A549 (cell line): ENCODE results near the gene KCNH6. TPM values are rescaled to one million over a fixed set of nuclear protein-coding genes. Genes with fewer than 3 reads are reported as not detected.

Experiments
- ATAC-seq, 2 experiments: fragments of 200-7000 bp in 1 of 2; fragments of >200 bp in 1 of 2; cut with Nextera tagmentation in 1 of 2; cut with Tn5 transposase in 1 of 2; 3 replicates each; pipeline versions ENCODE4 v1.8.0 to v1.9.1; 2018 to 2020; ENCODE audit warnings: mild to moderate bottlenecking in 1 of 2, moderate library complexity in 1 of 2
- CTCF ChIA-PET: fragments of 300-600 bp; sonication (Branson Sonifier 250); formaldehyde crosslinking; extraction: SDS; loops from one replicate; lab custom pipeline; 2021; ENCODE audit warnings: antibody characterized with exemption, inconsistent platforms; lab: Yijun Ruan, JAX
- POLR2A ChIA-PET: fragments of 350-600 bp; formaldehyde crosslinking; extraction: SDS; loops from one replicate; lab custom pipeline; 2021; ENCODE audit warnings: antibody characterized with exemption, inconsistent platforms; lab: Yijun Ruan, JAX
- DNase-seq, 2 experiments: peaks; one replicate each; pipeline versions ENCODE4 v3.0.0 to v3.0.0-alpha.2; 2011 to 2016; ENCODE audit warnings: low read depth in 1 of 2, low spot score in 1 of 2
- FAIRE-seq: peaks from 2 replicates; lab custom pipeline; 2011; peaks lifted over from hg19 to GRCh38; lab: Jason Lieb, UNC
- H3K27ac ChIP-seq, 2 experiments: fragments of >200 bp; sonication (Bioruptor Twin); formaldehyde crosslinking; 3 replicates each; pipeline ENCODE4 v1.5.1; 2016 to 2017
- H3K4me1 ChIP-seq: fragments of >200 bp; sonication (Bioruptor Twin); formaldehyde crosslinking; 3 replicates; pipeline ENCODE4 v1.6.1; 2016
- H3K4me2 ChIP-seq: fragments of >200 bp; sonication (Bioruptor Twin); formaldehyde crosslinking; 3 replicates; pipeline ENCODE4 v1.6.1; 2016
- H3K4me3 ChIP-seq: fragments of >200 bp; sonication (Bioruptor Twin); formaldehyde crosslinking; 3 replicates; pipeline ENCODE4 v1.5.1; 2016
- H3K9me3 ChIP-seq: fragments of >200 bp; sonication (Bioruptor Twin); formaldehyde crosslinking; 3 replicates; pipeline ENCODE4 v1.6.1; 2016
- BHLHE40 ChIP-seq: IDR thresholded peaks from 2 replicates; pipeline ENCODE4 v1.6.1; 2012; ENCODE audit warnings: low read depth, low read length, inconsistent platforms
- CBX8 ChIP-seq: fragments of 200-600 bp; sonication (generic); IDR thresholded peaks from 2 replicates; pipeline ENCODE4 v1.6.1; 2016
- CEBPB ChIP-seq, 2 experiments: fragments of >200 bp in 1 of 2; sonication (Bioruptor Twin) in 1 of 2; formaldehyde crosslinking in 1 of 2; IDR thresholded peaks; 2 replicates each; pipeline ENCODE4 v1.6.1; 2012 to 2016
- CHD2 ChIP-seq: fragments of 150-350 bp; IDR thresholded peaks from 2 replicates; pipeline ENCODE4 v1.6.1; 2014; ENCODE audit warnings: low read length; ENCODE audit not compliant: partially characterized antibody
- CHD4 ChIP-seq: fragments of 200-600 bp; sonication (generic); IDR thresholded peaks from 2 replicates; pipeline ENCODE4 v1.6.1; 2016; ENCODE audit warnings: antibody characterized with exemption, mild to moderate bottlenecking, borderline replicate concordance
- CTCF ChIP-seq: fragments of >200 bp; sonication (Bioruptor Twin); formaldehyde crosslinking; IDR thresholded peaks from 3 replicates; pipeline ENCODE4 v1.5.1; 2016
- E2F6 ChIP-seq: IDR thresholded peaks from 2 replicates; pipeline ENCODE4 v1.6.1; 2012; ENCODE audit warnings: low read depth, borderline replicate concordance
- ESRRA ChIP-seq: fragments of 150-350 bp; IDR thresholded peaks from 2 replicates; pipeline ENCODE4 v1.6.1; 2014; ENCODE audit warnings: mild to moderate bottlenecking, low read length, borderline replicate concordance
- HOXB13 ChIP-seq: fragments of 250-450 bp; sonication (Bioruptor Pico); IDR thresholded peaks from 2 replicates; pipeline ENCODE4 v1.5.0; 2020; ENCODE audit warnings: low read depth, mild to moderate bottlenecking, moderate library complexity
- JUNB ChIP-seq: fragments of >200 bp; sonication (Bioruptor Twin); formaldehyde crosslinking; IDR thresholded peaks from 2 replicates; pipeline ENCODE4 v1.6.1; 2016
- MAX ChIP-seq: IDR thresholded peaks from 2 replicates; pipeline ENCODE4 v1.6.1; 2012
- MYC ChIP-seq: IDR thresholded peaks from 2 replicates; pipeline ENCODE4 v1.6.1; 2012; ENCODE audit warnings: mild to moderate bottlenecking, inconsistent platforms, low read length, improper control_type of control experiment, borderline replicate concordance
- NPAS2 ChIP-seq: fragments of 250-450 bp; sonication (Bioruptor Pico); IDR thresholded peaks from 2 replicates; pipeline ENCODE4 v1.8.0; 2022; ENCODE audit warnings: mild to moderate bottlenecking, moderate library complexity, borderline replicate concordance
- NR3C1 ChIP-seq: fragments of >200 bp; sonication (Bioruptor Twin); formaldehyde crosslinking; IDR thresholded peaks from 3 replicates; pipeline ENCODE4 v1.6.1; 2017
- POLR2A ChIP-seq: IDR thresholded peaks from 2 replicates; pipeline ENCODE4 v1.6.1; 2012; ENCODE audit warnings: mild to moderate bottlenecking, low read length
- RARB ChIP-seq: fragments of 250-450 bp; sonication (Bioruptor Pico); IDR thresholded peaks from 2 replicates; pipeline ENCODE4 v1.8.0; 2021; ENCODE audit warnings: mild to moderate bottlenecking, moderate library complexity
- RCOR1 ChIP-seq: fragments of 150-350 bp; IDR thresholded peaks from 2 replicates; pipeline ENCODE4 v1.6.1; 2014; ENCODE audit warnings: antibody characterized with exemption, low read length, low read depth
- REST ChIP-seq: fragments of 200-600 bp; sonication (generic); IDR thresholded peaks from 2 replicates; pipeline ENCODE4 v1.6.1; 2016; ENCODE audit warnings: antibody characterized with exemption, mild to moderate bottlenecking, moderate library complexity
- RFX5 ChIP-seq: fragments of 450-650 bp; IDR thresholded peaks from 2 replicates; pipeline ENCODE4 v1.7.1; 2014; ENCODE audit warnings: antibody characterized with exemption, mild to moderate bottlenecking, moderate library complexity
- RNF2 ChIP-seq: fragments of 200-600 bp; sonication (generic); IDR thresholded peaks from 2 replicates; pipeline ENCODE4 v1.6.1; 2016; ENCODE audit warnings: low read depth, mild to moderate bottlenecking, antibody characterized with exemption, moderate library complexity, borderline replicate concordance
- SMC3 ChIP-seq: fragments of >200 bp; sonication (Bioruptor Twin); formaldehyde crosslinking; IDR thresholded peaks from 3 replicates; pipeline ENCODE4 v1.6.1; 2018; ENCODE audit warnings: inconsistent platforms
- TP53 ChIP-seq: fragments of 250-450 bp; sonication (Bioruptor Pico); IDR thresholded peaks from 2 replicates; pipeline ENCODE4 v1.5.0; 2021; ENCODE audit warnings: mild to moderate bottlenecking, moderate library complexity
- USF2 ChIP-seq: fragments of 450-650 bp; IDR thresholded peaks from 2 replicates; pipeline ENCODE4 v1.6.1; 2014; ENCODE audit warnings: antibody characterized with exemption
- ZFP36 ChIP-seq: fragments of 450-650 bp; IDR thresholded peaks from 2 replicates; pipeline ENCODE4 v1.6.1; 2014; ENCODE audit warnings: borderline replicate concordance; ENCODE audit not compliant: partially characterized antibody
- WGBS: methylation state at CpG from one replicate; pipeline ENCODE4 v1.1.6; 2017; ENCODE audit errors: missing lambda C conversion rate; 5-methylcytosine and 5-hydroxymethylcytosine counted together
- polyA plus RNA-seq, 4 experiments: library from polyadenylated mRNA; depleted of rRNA in 3 of 4; stranded (reverse); fragments of >200 nt; fragmentation: RNase III in 1 of 4; extraction: RNeasy Plus Mini Kit Qiagen cat#74134 plus additional on column Dnase treatment in 1 of 4; gene quantifications; 2 replicates in 3 of 4; 3 replicates in 1 of 4; pipeline ENCODE4 v1.2.3, GENCODE V29; 2011 to 2017

Gene KCNH6
- polyA plus RNA-seq, 2 of the 4 experiments (the other 2 are of a cell fraction), result not detected

GRCh38 chr17:63514477-63514876, 8.7 kb upstream of the KCNH6 start (continued):
- TF ChIP-seq USF2 (no peak), CHD2 (no peak), RARB (no peak)

- POLR2A ChIA-PET, result no interaction called here
- CTCF ChIA-PET, result interaction anchor here (0.8 to 3.0 kb wide), 10 partner anchors 9 to 98 kb away, joined by 3 to 14 read pairs (median 4); partner anchors contain the start of gene KCNH6
- FAIRE-seq, result no peak
Measured at GRCh38 chr17:63514974-63515373, 8.2 kb upstream of the KCNH6 start.

GRCh38 chr17:63515426-63515825, 7.7 kb upstream of the KCNH6 start:
- POLR2A ChIA-PET, result no interaction called here

More at GRCh38 chr17:63514974-63515373, 8.2 kb upstream of the KCNH6 start:
- 36% methylated on average over 2 of the region's 2 CpGs for WGBS
- Histone ChIP-seq H3K4me1 (no peaks in the 10 kb centered on the region), H3K9me3 (no peaks in the 10 kb centered on the region), H3K4me2 (no peak overlapping the region), H3K27ac (no peak overlapping the region), H3K4me3 (no peak overlapping the region)
- no peak for TF ChIP-seq TP53 (CRISPR knock-in tag)
- no peak for TF ChIP-seq ZFP36
- TF ChIP-seq NPAS2 (CRISPR knock-in tag), result no peak
- TF ChIP-seq SMC3, result no peak
- no peak for TF ChIP-seq E2F6
- TF ChIP-seq HOXB13 (CRISPR knock-in tag), result no peak
- TF ChIP-seq RFX5, result no peak
- TF ChIP-seq JUNB, result no peak
- TF ChIP-seq RARB, result no peak
- TF ChIP-seq MYC, result no peak
- TF ChIP-seq BHLHE40, result no peak
- no peak for TF ChIP-seq CTCF
- no peak for TF ChIP-seq NR3C1
- no peak for TF ChIP-seq CEBPB (IDR thresholded peaks at IDR 0.05)
- DNase-seq, result no peak
- no peak for ATAC-seq

More at GRCh38 chr17:63515426-63515825, 7.7 kb upstream of the KCNH6 start:
- H3K4me1 ChIP-seq, result peaks cover 3% of the 10 kb centered on the region
- H3K4me2 ChIP-seq, result no peak overlapping the region
- no peak for DNase-seq
- no peak for FAIRE-seq
- no peak for ATAC-seq
- WGBS, result 7% methylated on average over 1 of the region's 1 CpG
- H3K9me3 ChIP-seq, result no peaks in the 10 kb centered on the region
- no peak overlapping the region for H3K27ac ChIP-seq
- CTCF ChIA-PET, result interaction anchor here (0.8 to 3.0 kb wide), 7 partner anchors 12 to 96 kb away, joined by 3 to 14 read pairs (median 3); no protein-coding TSS in a partner anchor
- TF ChIP-seq NPAS2 (CRISPR knock-in tag), result no peak
- TF ChIP-seq POLR2A, result no peak
- no peak for TF ChIP-seq REST
- no peak for TF ChIP-seq RNF2
- TF ChIP-seq CHD4, result no peak
- TF ChIP-seq HOXB13 (CRISPR knock-in tag), result no peak
- no peak for TF ChIP-seq RCOR1
- no peak for TF ChIP-seq MAX
- no peak for TF ChIP-seq ESRRA
- no peak for TF ChIP-seq CBX8
- no peak overlapping the region for H3K4me3 ChIP-seq
